ENCODE results near the gene HECW1. TPM values are rescaled to one million over a fixed set of nuclear protein-coding genes. Genes with fewer than 3 reads are reported as not detected.

The HECW1 gene
- total RNA-seq, 1 donor from 2014 or later, result 0.46 TPM

GRCh38 chr7:43198599-43199090 is 86.2 kb downstream of the HECW1 start:
- TF ChIP-seq, protein P1, sequence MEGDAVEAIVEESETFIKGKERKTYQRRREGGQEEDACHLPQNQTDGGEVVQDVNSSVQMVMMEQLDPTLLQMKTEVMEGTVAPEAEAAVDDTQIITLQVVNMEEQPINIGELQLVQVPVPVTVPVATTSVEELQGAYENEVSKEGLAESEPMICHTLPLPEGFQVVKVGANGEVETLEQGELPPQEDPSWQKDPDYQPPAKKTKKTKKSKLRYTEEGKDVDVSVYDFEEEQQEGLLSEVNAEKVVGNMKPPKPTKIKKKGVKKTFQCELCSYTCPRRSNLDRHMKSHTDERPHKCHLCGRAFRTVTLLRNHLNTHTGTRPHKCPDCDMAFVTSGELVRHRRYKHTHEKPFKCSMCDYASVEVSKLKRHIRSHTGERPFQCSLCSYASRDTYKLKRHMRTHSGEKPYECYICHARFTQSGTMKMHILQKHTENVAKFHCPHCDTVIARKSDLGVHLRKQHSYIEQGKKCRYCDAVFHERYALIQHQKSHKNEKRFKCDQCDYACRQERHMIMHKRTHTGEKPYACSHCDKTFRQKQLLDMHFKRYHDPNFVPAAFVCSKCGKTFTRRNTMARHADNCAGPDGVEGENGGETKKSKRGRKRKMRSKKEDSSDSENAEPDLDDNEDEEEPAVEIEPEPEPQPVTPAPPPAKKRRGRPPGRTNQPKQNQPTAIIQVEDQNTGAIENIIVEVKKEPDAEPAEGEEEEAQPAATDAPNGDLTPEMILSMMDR (IDR thresholded peaks at IDR 0.05; ENCODE audit: insufficient read depth, low read length, poor library complexity, severe bottlenecking), result no peak

DNA sequence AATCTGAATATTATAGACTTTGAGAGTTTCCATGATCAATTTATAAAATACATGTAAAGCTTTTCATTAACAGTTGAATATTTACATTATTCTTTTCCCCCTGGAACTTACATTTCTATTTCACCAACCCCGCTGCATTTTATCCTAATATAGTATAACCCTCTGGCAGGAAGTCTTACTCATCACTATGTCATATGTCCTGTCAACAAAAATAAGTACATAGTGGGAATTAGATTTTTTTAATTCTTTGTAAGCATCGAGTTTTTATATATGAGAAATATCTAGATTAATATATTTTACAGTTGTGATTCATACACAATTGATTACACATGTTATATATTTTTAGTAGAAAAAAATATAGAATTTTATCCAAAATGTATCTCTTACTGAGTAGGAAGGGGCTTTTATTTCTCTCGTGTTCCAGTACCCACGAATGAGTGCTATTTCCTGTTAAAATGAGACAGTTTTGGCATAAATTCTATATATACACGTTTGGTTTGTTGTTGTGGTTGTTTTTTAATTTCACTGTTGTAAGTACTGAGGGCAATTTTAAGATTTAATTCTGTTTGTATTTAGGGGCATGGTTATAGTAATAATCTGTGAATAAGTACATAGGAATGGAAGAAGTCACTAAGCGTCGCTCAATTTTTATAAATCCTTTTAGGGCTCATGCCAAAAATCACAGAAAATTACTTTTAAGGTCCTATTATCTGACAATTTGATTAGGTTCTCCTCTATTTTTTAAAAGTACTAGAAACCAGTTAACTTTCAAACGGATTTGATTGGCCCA is 87.1 kb downstream of the HECW1 start:
- Histone ChIP-seq H3K27me3 (ENCODE audit: control insufficient read depth, insufficient read depth, low read length) (no peaks in the 10 kb centered on the region), H3K36me3 (ENCODE audit: control insufficient read depth, insufficient read depth, low read length) (no peaks in the 10 kb centered on the region), H3K4me3 (ENCODE audit: low read depth, low read length) (no peak overlapping the region)
- no peak for DNase-seq (ENCODE audit: low read depth)
- TF ChIP-seq, protein P1 (IDR thresholded peaks at IDR 0.05; ENCODE audit: insufficient read depth, low read length, poor library complexity, severe bottlenecking), result no peak

More at GRCh38 chr7:43198599-43199090, 86.2 kb downstream of the HECW1 start:
- no peak overlapping the region for H3K4me3 ChIP-seq (ENCODE audit: low read depth, low read length)
- no peak for DNase-seq (ENCODE audit: low read depth)
- no peaks in the 10 kb centered on the region for H3K36me3 ChIP-seq (ENCODE audit: control insufficient read depth, insufficient read depth, low read length)
- no peaks in the 10 kb centered on the region for H3K27me3 ChIP-seq (ENCODE audit: control insufficient read depth, insufficient read depth, low read length)

DNA sequence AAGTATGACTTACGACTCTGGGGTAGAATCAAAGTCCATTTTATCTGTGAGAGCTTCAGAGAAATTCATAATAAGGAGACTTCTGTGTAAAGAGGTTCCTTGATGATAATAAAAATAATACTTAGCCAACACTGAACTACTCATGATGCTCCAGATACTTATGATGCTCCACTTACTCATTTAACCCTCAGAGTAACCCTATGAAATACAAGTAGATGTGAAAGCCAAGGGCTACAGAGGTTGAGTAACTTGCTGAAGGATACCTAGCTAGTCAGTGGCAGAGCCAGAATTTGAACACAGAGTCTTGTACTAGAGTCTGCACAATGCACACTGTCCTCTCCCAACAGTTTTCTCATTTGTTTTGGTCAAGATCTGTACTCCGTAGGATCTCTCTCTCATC is 89.5 kb downstream of the HECW1 start:
- Histone ChIP-seq H3K27me3 (ENCODE audit: control insufficient read depth, insufficient read depth, low read length) (no peaks in the 10 kb centered on the region), H3K36me3 (ENCODE audit: control insufficient read depth, insufficient read depth, low read length) (no peaks in the 10 kb centered on the region), H3K4me3 (ENCODE audit: low read depth, low read length) (no peak overlapping the region)
- TF ChIP-seq, protein P1 (IDR thresholded peaks at IDR 0.05; ENCODE audit: insufficient read depth, low read length, poor library complexity, severe bottlenecking), result no peak
- DNase-seq (ENCODE audit: low read depth), result no peak

DNA sequence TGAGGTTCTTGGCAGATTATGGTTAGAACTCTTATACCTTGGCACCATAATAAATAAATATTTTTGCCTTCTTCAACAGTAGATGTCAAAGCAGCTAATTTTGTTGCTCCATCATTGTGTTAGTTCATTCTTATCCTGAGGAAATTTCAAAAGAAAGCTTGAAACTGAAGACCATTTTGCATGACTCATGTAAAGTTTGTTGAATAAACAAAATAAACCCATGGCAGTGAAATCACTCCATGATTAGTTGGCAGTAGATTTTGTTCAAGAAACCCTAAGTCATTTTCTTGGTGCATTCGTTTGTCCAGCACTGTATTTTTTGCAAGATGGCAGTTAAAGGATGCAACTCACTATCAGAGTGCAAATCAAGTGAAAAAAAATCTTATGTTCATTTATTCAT is 91.6 kb downstream of the HECW1 start:
- TF ChIP-seq, protein P1 (IDR thresholded peaks at IDR 0.05; ENCODE audit: insufficient read depth, low read length, poor library complexity, severe bottlenecking), result no peak
- Histone ChIP-seq H3K36me3 (ENCODE audit: control insufficient read depth, insufficient read depth, low read length) (no peaks in the 10 kb centered on the region), H3K4me3 (ENCODE audit: low read depth, low read length) (no peak overlapping the region), H3K27me3 (ENCODE audit: control insufficient read depth, insufficient read depth, low read length) (no peaks in the 10 kb centered on the region)
- no peak for DNase-seq (ENCODE audit: low read depth)

DNA sequence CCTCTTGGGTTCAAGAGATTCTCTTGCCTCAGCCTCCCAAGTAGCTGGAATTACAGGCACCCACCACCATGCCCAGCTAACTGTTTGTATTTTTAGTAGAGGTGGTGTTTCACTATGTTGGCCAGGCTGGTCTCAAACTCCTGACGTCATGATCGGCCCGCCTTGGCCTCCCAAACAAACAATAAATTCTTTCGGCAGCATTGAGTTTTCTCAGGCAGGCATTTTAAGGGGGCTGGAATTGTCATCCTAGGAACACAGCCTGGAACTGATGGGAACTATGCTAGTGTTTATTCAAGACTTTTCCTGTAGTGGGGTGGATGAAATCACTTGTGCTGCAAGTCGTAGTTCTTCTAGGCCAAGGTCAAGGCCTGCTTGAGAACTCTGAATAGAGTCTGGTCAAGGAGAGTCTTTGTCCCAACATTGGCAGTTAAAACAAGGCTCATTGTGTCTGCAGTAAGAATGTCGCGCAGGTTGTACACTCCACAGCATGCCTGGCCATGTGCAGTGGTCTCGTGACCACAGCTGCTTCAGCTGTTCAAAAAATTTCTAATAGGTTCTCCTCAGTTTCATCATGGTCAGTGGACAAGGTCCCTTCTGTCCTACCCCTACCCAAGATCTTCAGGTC is 92.8 kb downstream of the HECW1 start:
- TF ChIP-seq, protein P1 (IDR thresholded peaks at IDR 0.05; ENCODE audit: insufficient read depth, low read length, poor library complexity, severe bottlenecking), result no peak
- no peak overlapping the region for H3K4me3 ChIP-seq (ENCODE audit: low read depth, low read length)
- no peaks in the 10 kb centered on the region for H3K36me3 ChIP-seq (ENCODE audit: control insufficient read depth, insufficient read depth, low read length)
- no peak for DNase-seq (ENCODE audit: low read depth)
- no peaks in the 10 kb centered on the region for H3K27me3 ChIP-seq (ENCODE audit: control insufficient read depth, insufficient read depth, low read length)
